ENCODE data around the gene PAN3.

PAN3 gene

DNA sequence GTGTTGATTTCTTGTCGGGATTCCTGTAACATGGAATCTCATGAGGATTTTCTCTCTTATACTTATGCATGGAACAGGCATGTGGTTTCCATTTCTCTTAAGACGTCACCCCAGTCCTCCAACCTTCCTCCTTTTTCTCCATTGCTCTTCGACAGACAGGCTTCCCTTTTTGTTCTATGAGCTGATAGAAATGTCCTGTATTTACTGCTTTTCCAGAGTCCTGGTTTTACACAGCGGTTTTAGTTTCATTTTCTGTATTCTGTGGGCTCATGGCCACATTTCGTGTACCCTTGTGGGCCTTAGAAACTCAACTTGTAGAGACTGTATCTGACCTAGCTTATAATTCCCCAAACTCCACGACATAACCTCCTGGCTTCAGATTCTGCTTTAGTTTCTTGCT is 113.1 kb downstream of the PAN3 start:
- H3K4me3 ChIP-seq (ENCODE audit: low read depth, low read length) = no peak overlapping the region
- DNase-seq (ENCODE audit: low read depth) = no peak
- TF ChIP-seq, protein P1, sequence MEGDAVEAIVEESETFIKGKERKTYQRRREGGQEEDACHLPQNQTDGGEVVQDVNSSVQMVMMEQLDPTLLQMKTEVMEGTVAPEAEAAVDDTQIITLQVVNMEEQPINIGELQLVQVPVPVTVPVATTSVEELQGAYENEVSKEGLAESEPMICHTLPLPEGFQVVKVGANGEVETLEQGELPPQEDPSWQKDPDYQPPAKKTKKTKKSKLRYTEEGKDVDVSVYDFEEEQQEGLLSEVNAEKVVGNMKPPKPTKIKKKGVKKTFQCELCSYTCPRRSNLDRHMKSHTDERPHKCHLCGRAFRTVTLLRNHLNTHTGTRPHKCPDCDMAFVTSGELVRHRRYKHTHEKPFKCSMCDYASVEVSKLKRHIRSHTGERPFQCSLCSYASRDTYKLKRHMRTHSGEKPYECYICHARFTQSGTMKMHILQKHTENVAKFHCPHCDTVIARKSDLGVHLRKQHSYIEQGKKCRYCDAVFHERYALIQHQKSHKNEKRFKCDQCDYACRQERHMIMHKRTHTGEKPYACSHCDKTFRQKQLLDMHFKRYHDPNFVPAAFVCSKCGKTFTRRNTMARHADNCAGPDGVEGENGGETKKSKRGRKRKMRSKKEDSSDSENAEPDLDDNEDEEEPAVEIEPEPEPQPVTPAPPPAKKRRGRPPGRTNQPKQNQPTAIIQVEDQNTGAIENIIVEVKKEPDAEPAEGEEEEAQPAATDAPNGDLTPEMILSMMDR (IDR thresholded peaks at IDR 0.05; ENCODE audit: low read depth, low read length) = no peak
- TF ChIP-seq POLR2A (IDR thresholded peaks at IDR 0.05; ENCODE audit: extremely low read depth, insufficient read length) (no peak), MYC (IDR thresholded peaks at IDR 0.05; ENCODE audit: low read depth, low read length) (no peak)
- TF ChIP-seq, protein P2, sequence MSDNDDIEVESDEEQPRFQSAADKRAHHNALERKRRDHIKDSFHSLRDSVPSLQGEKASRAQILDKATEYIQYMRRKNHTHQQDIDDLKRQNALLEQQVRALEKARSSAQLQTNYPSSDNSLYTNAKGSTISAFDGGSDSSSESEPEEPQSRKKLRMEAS (IDR thresholded peaks at IDR 0.05; ENCODE audit: low read depth, low read length) = no peak

DNA sequence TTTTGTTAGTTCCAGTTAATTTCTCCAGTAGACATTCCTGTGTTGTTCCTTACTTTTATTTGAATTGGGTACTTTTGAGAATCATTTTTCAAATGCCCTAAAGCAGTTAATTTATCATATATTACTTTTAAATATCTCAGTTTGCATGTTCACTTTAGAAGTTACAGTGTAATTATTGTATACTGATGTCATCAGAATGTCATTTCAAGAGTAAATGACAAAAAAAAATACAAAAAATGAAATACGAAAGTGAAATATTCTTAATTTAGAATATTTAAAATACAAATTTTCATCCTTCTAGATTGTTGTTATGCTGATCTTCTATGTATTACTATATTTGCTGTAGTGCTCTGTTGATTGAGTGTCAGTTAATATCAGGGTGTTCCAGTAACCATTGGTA is 114.2 kb downstream of the PAN3 start:
- TF ChIP-seq POLR2A (IDR thresholded peaks at IDR 0.05; ENCODE audit: extremely low read depth, insufficient read length) (no peak), MYC (IDR thresholded peaks at IDR 0.05; ENCODE audit: low read depth, low read length) (no peak)
- TF ChIP-seq, protein P1 (IDR thresholded peaks at IDR 0.05; ENCODE audit: low read depth, low read length) = no peak
- TF ChIP-seq, protein P2 (IDR thresholded peaks at IDR 0.05; ENCODE audit: low read depth, low read length) = no peak
- H3K4me3 ChIP-seq (ENCODE audit: low read depth, low read length) = no peak overlapping the region
- no peak for DNase-seq (ENCODE audit: low read depth)

DNA sequence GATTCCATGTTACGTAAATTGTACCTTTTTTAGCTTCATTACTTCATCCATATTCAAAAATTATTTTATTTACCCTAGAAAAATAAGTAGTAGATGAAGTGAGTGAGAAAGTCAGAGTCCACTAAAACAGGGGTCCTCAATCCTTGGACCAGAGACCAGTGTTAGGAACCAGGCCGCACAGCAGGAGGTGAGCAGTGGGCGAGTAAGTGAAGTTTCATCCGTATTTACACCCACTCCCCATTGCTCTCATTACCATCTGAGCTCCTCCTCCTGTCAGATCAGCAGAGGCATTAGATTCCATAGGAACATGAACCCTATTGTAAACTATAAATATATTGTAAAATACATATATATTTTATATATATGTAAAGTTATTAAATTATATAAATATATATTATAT is 119.0 kb downstream of the PAN3 start:
- DNase-seq (ENCODE audit: low read depth) = no peak
- no peak overlapping the region for H3K4me3 ChIP-seq (ENCODE audit: low read depth, low read length)
- TF ChIP-seq POLR2A (IDR thresholded peaks at IDR 0.05; ENCODE audit: extremely low read depth, insufficient read length) = no peak
- TF ChIP-seq, protein P2 (IDR thresholded peaks at IDR 0.05; ENCODE audit: low read depth, low read length) = no peak
- TF ChIP-seq, protein P1 (IDR thresholded peaks at IDR 0.05; ENCODE audit: low read depth, low read length) = no peak
- no peak for TF ChIP-seq MYC (IDR thresholded peaks at IDR 0.05; ENCODE audit: low read depth, low read length)

DNA sequence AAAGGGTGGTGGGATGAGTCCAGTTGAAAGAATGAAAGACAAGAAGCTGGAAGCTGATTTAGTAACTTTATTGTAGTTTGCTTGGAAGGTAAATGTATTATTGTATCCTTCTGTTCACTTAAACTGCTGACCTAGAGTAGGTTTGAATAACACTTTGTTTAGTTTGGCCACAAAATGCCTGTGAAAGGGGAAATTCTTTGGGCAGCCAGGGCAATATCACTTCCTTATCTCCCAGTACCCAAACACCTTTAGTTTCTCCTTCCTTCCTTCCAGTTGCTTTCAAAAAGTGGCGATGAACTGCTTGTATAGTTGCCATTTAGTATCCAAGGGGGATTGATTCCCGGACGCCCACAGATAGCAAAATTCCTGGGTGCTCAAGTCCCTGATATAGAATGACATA is 120.1 kb downstream of the PAN3 start:
- TF ChIP-seq, protein P2 (IDR thresholded peaks at IDR 0.05; ENCODE audit: low read depth, low read length) = no peak
- TF ChIP-seq, protein P1 (IDR thresholded peaks at IDR 0.05; ENCODE audit: low read depth, low read length) = no peak
- TF ChIP-seq POLR2A (IDR thresholded peaks at IDR 0.05; ENCODE audit: extremely low read depth, insufficient read length) = no peak
- no peak for TF ChIP-seq MYC (IDR thresholded peaks at IDR 0.05; ENCODE audit: low read depth, low read length)
- H3K4me3 ChIP-seq (ENCODE audit: low read depth, low read length) = no peak overlapping the region
- no peak for DNase-seq (ENCODE audit: low read depth)

DNA sequence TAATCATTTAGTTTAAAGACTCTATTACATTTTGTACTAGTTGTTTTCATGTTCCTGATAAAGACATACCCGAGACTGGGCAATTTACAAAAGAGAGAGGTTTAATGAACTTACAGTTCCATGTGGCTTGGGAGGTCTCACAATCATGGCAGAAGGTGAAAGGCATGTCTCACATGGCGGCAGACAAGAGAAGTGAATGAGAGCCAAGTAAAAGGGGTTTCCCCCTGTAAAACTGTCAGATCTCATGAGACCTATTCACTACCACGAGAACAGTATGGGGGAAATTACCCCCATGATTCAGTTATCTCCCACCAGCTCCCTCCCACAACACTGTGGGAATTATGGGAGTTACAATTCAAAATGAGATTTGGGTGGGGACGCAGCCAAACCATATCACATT is 129.2 kb downstream of the PAN3 start:
- TF ChIP-seq MYC (IDR thresholded peaks at IDR 0.05; ENCODE audit: low read depth, low read length) (no peak), POLR2A (IDR thresholded peaks at IDR 0.05; ENCODE audit: extremely low read depth, insufficient read length) (no peak)
- TF ChIP-seq, protein P2 (IDR thresholded peaks at IDR 0.05; ENCODE audit: low read depth, low read length) = no peak
- TF ChIP-seq, protein P1 (IDR thresholded peaks at IDR 0.05; ENCODE audit: low read depth, low read length) = no peak

More for the DNA sequence above, 129.2 kb downstream of the PAN3 start:
- DNase-seq (ENCODE audit: low read depth) = no peak
- H3K4me3 ChIP-seq (ENCODE audit: low read depth, low read length) = no peak overlapping the region
